22Rv1 (cell line): Measurements from ENCODE around the gene URAD.

Experiments used
- ZFX ChIP-seq: fragments of 450-650 bp; IDR thresholded peaks from 2 replicates; pipeline ENCODE4 v1.6.1; 2017; ENCODE audit warnings: antibody characterized with exemption, borderline replicate concordance
- TF ChIP-seq, protein P1 (sequence below): fragments of 450-650 bp; IDR thresholded peaks from 2 replicates; pipeline ENCODE4 v1.5.1; 2017; ENCODE audit warnings: mild to moderate bottlenecking

DNA sequence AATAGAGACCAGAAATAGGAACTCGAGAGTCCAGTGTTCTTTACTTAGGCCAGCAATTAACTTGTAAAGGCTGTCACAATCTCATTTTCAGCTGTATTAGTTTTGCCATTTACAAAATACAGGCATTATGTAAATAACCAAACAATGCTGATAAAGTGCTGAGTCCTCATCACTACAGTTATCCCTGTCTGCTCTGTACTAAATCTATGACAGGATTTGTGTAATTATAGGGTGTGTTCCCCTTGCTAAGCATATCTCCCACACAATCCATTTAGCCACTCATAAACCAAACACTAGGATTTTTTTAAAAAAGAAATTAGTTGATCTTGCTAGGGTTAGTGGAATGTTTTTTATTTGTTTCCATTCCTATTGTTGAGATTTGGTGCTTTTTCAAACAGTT is 45.5 kb downstream of the URAD start:
- TF ChIP-seq, protein P1, sequence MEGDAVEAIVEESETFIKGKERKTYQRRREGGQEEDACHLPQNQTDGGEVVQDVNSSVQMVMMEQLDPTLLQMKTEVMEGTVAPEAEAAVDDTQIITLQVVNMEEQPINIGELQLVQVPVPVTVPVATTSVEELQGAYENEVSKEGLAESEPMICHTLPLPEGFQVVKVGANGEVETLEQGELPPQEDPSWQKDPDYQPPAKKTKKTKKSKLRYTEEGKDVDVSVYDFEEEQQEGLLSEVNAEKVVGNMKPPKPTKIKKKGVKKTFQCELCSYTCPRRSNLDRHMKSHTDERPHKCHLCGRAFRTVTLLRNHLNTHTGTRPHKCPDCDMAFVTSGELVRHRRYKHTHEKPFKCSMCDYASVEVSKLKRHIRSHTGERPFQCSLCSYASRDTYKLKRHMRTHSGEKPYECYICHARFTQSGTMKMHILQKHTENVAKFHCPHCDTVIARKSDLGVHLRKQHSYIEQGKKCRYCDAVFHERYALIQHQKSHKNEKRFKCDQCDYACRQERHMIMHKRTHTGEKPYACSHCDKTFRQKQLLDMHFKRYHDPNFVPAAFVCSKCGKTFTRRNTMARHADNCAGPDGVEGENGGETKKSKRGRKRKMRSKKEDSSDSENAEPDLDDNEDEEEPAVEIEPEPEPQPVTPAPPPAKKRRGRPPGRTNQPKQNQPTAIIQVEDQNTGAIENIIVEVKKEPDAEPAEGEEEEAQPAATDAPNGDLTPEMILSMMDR, result no peak
- no peak for TF ChIP-seq ZFX
